ENCODE results near the gene OMA1. TPM values are rescaled to one million over a fixed set of nuclear protein-coding genes. Genes with fewer than 3 reads are reported as not detected.
"Not testable (repeated sequence)": the region's sequence is repeated elsewhere in the genome, so short reads cannot be mapped to it uniquely, and the experiment has no call there.

Gene OMA1
- polyA plus RNA-seq, 1 donor from 2014 or later: 11.0 TPM

- Histone ChIP-seq H3K9me2 (ENCODE audit: insufficient read depth, low read length) (no peaks in the 10 kb centered on the region), H3K79me2 (replicated peaks; ENCODE audit: insufficient read depth, low read length) (no peaks in the 10 kb centered on the region), H3K9ac (ENCODE audit: low read length) (no peak overlapping the region), H3K4me3 (ENCODE audit: low read length) (no peak overlapping the region), H2AFZ (ENCODE audit: low read depth, low read length) (no peak overlapping the region), H3K27ac (ENCODE audit: low read length) (no peak overlapping the region), H3K9me3 (ENCODE audit: low read length) (no peaks in the 10 kb centered on the region), H3K4me2 (ENCODE audit: low read length) (no peak overlapping the region), H4K20me1 (ENCODE audit: insufficient read depth) (no peaks in the 10 kb centered on the region), H3K36me3 (ENCODE audit: insufficient read depth, low read length) (no peaks in the 10 kb centered on the region), H3K27me3 (ENCODE audit: insufficient read depth, low read depth, low read length) (no peaks in the 10 kb centered on the region), H3F3A (ENCODE audit: insufficient read depth, low read length, poor library complexity, severe bottlenecking) (no peaks in the 10 kb centered on the region)
- TF ChIP-seq POLR2AphosphoS5 (IDR thresholded peaks at IDR 0.05) (no peak), SMC3 (conservative IDR thresholded peaks at IDR 0.05; ENCODE audit: poor library complexity) (no peak), TAF1 (IDR thresholded peaks at IDR 0.05; ENCODE audit: low read depth) (no peak), EP300 (conservative IDR thresholded peaks at IDR 0.05; ENCODE audit: poor library complexity, severe bottlenecking) (no peak), EZH2 (IDR thresholded peaks at IDR 0.05; ENCODE audit: borderline replicate concordance, insufficient read depth, low read length, poor library complexity, severe bottlenecking) (no peak), CTCF (IDR thresholded peaks at IDR 0.05; ENCODE audit: poor library complexity, severe bottlenecking) (no peak), RAD21 (conservative IDR thresholded peaks at IDR 0.05) (no peak), REST (IDR thresholded peaks at IDR 0.05; ENCODE audit: borderline replicate concordance) (no peak), MXI1 (conservative IDR thresholded peaks at IDR 0.05; ENCODE audit: poor library complexity, severe bottlenecking) (no peak)
Observed at GRCh38 chr1:58566339-58566738, 19.8 kb upstream of the OMA1 start.

- not testable (repeated sequence) for H3F3A ChIP-seq (ENCODE audit: insufficient read depth, low read length, poor library complexity, severe bottlenecking); H3K9ac ChIP-seq (ENCODE audit: low read length); H3K79me2 ChIP-seq (replicated peaks; ENCODE audit: insufficient read depth, low read length)
Observed at GRCh38 chr1:58563715-58564114, 17.2 kb upstream of the OMA1 start.

GRCh38 chr1:58561633-58562032 is 15.1 kb upstream of the OMA1 start:
- H2AFZ ChIP-seq (ENCODE audit: low read depth, low read length): no peak overlapping the region
- H3K4me3 ChIP-seq (ENCODE audit: low read length): no peak overlapping the region
- H3K27me3 ChIP-seq (ENCODE audit: insufficient read depth, low read depth, low read length): no peaks in the 10 kb centered on the region
- no peaks in the 10 kb centered on the region for H3K36me3 ChIP-seq (ENCODE audit: insufficient read depth, low read length)
- no peaks in the 10 kb centered on the region for H3K79me2 ChIP-seq (replicated peaks; ENCODE audit: insufficient read depth, low read length)
- no peaks in the 10 kb centered on the region for H3F3A ChIP-seq (ENCODE audit: insufficient read depth, low read length, poor library complexity, severe bottlenecking)
- H4K20me1 ChIP-seq (ENCODE audit: insufficient read depth): no peaks in the 10 kb centered on the region
- H3K9me3 ChIP-seq (ENCODE audit: low read length): peaks cover 5% of the 10 kb centered on the region
- no peaks in the 10 kb centered on the region for H3K9me2 ChIP-seq (ENCODE audit: insufficient read depth, low read length)
- H3K4me2 ChIP-seq (ENCODE audit: low read length): no peak overlapping the region
- H3K9ac ChIP-seq (ENCODE audit: low read length): no peak overlapping the region
- TF ChIP-seq CTCF (IDR thresholded peaks at IDR 0.05; ENCODE audit: poor library complexity, severe bottlenecking): no peak
- no peak for TF ChIP-seq REST (IDR thresholded peaks at IDR 0.05; ENCODE audit: borderline replicate concordance)
- no peak for TF ChIP-seq EZH2 (IDR thresholded peaks at IDR 0.05; ENCODE audit: borderline replicate concordance, insufficient read depth, low read length, poor library complexity, severe bottlenecking)
- TF ChIP-seq RAD21 (conservative IDR thresholded peaks at IDR 0.05): no peak
- TF ChIP-seq EP300 (conservative IDR thresholded peaks at IDR 0.05; ENCODE audit: poor library complexity, severe bottlenecking): no peak
- no peak for TF ChIP-seq MXI1 (conservative IDR thresholded peaks at IDR 0.05; ENCODE audit: poor library complexity, severe bottlenecking)
- no peak for TF ChIP-seq SMC3 (conservative IDR thresholded peaks at IDR 0.05; ENCODE audit: poor library complexity)
- TF ChIP-seq POLR2AphosphoS5 (IDR thresholded peaks at IDR 0.05): no peak
- TF ChIP-seq TAF1 (IDR thresholded peaks at IDR 0.05; ENCODE audit: low read depth): no peak
- no peak overlapping the region for H3K27ac ChIP-seq (ENCODE audit: low read length)

More at GRCh38 chr1:58563715-58564114, 17.2 kb upstream of the OMA1 start:
- H3K4me2 ChIP-seq (ENCODE audit: low read length); H3K36me3 ChIP-seq (ENCODE audit: insufficient read depth, low read length); H2AFZ ChIP-seq (ENCODE audit: low read depth, low read length); H3K9me3 ChIP-seq (ENCODE audit: low read length); H3K27me3 ChIP-seq (ENCODE audit: insufficient read depth, low read depth, low read length); H3K4me3 ChIP-seq (ENCODE audit: low read length); H3K27ac ChIP-seq (ENCODE audit: low read length); H4K20me1 ChIP-seq (ENCODE audit: insufficient read depth); H3K9me2 ChIP-seq (ENCODE audit: insufficient read depth, low read length): not testable (repeated sequence)

Measured in neural cell (in vitro differentiated cells).